Measurements from ENCODE around the gene MRPL53.

DNA sequence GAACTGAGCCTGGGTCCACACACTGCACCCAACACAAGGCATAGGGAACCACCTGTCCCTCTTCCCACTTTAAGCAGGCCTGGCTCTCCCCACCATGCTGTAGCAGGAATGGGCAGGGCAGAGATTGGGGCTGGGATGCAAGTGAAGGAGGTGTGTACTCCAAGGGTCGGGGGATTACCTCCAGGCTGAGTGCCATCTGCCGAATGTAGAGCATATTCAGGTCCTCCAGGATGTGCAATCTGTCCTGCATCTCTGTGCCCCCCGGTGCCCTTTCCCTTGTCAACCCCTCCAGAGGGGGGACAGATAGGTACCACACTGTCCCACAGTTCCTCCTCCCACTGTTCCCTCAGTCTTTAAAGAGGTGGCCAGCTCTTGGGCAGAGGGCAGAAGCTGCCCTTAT, 33.1 kb downstream of the MRPL53 start:
- TF ChIP-seq, protein P1, sequence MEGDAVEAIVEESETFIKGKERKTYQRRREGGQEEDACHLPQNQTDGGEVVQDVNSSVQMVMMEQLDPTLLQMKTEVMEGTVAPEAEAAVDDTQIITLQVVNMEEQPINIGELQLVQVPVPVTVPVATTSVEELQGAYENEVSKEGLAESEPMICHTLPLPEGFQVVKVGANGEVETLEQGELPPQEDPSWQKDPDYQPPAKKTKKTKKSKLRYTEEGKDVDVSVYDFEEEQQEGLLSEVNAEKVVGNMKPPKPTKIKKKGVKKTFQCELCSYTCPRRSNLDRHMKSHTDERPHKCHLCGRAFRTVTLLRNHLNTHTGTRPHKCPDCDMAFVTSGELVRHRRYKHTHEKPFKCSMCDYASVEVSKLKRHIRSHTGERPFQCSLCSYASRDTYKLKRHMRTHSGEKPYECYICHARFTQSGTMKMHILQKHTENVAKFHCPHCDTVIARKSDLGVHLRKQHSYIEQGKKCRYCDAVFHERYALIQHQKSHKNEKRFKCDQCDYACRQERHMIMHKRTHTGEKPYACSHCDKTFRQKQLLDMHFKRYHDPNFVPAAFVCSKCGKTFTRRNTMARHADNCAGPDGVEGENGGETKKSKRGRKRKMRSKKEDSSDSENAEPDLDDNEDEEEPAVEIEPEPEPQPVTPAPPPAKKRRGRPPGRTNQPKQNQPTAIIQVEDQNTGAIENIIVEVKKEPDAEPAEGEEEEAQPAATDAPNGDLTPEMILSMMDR (IDR thresholded peaks at IDR 0.05; ENCODE audit: insufficient read depth, low read length) = no peak
- TF ChIP-seq POLR2AphosphoS5 (IDR thresholded peaks at IDR 0.05; ENCODE audit: low read depth) (no peak), GABPA (IDR thresholded peaks at IDR 0.05; ENCODE audit: low read depth) (no peak), REST (IDR thresholded peaks at IDR 0.05; ENCODE audit: insufficient replicate concordance, low read depth) (no peak)
